Keratinocyte (primary cell): Measurements from ENCODE around the gene COL7A1. TPM values are rescaled to one million over a fixed set of nuclear protein-coding genes. Genes with fewer than 3 reads are reported as not detected.
A peak's percentile ranks its signal among the peaks of the same experiment; 100 is the strongest.

Experiments
- DNase-seq: peaks from one replicate; pipeline ENCODE4 v3.0.0-alpha.2; 2011; ENCODE audit warnings: low read depth, missing footprints, low spot score
- FAIRE-seq: peaks from 2 replicates; lab custom pipeline; 2011; peaks lifted over from hg19 to GRCh38; lab: Jason Lieb, UNC
- H2AFZ ChIP-seq: 2 replicates; pipeline ENCODE4 v1.6.0; 2012; ENCODE audit warnings: low read length, control low read depth, inconsistent platforms; ENCODE audit not compliant: control insufficient read depth
- H3K27ac ChIP-seq: 2 replicates; pipeline ENCODE4 v1.5.1; 2011; ENCODE audit warnings: low read length; ENCODE audit not compliant: control insufficient read depth, insufficient read depth
- H3K27me3 ChIP-seq: 3 replicates; pipeline ENCODE4 v1.6.0; 2011; ENCODE audit warnings: low read length; ENCODE audit not compliant: control insufficient read depth, insufficient read depth; ENCODE audit errors: extremely low read depth
- H3K36me3 ChIP-seq, 2 experiments: 2 replicates in 1 of 2; 3 replicates in 1 of 2; pipeline ENCODE4 v1.5.1; 2011; ENCODE audit warnings: low read length in 2 of 2, mild to moderate bottlenecking in 1 of 2; ENCODE audit not compliant: control insufficient read depth in 2 of 2, insufficient read depth in 2 of 2; ENCODE audit errors: extremely low read depth in 1 of 2
- H3K4me1 ChIP-seq: 3 replicates; pipeline ENCODE4 v1.5.1; 2011; ENCODE audit warnings: low read length; ENCODE audit not compliant: control insufficient read depth, insufficient read depth; ENCODE audit errors: extremely low read depth
- H3K4me2 ChIP-seq: 3 replicates; pipeline ENCODE4 v1.6.0; 2011; ENCODE audit warnings: low read depth, low read length; ENCODE audit not compliant: control insufficient read depth, insufficient read depth; ENCODE audit errors: extremely low read depth
- H3K4me3 ChIP-seq, 3 experiments: fragments of 200-600 bp in 1 of 3; sonication (generic) in 1 of 3; 2 replicates in 2 of 3; 3 replicates in 1 of 3; pipeline ENCODE4 v1.5.1; 2011 to 2016; ENCODE audit warnings: low read length in 3 of 3, mild to moderate bottlenecking in 3 of 3, control low read depth in 2 of 3, inconsistent platforms in 1 of 3, low read depth in 1 of 3, mixed read lengths in 1 of 3, mixed run types in 1 of 3, moderate library complexity in 1 of 3; ENCODE audit not compliant: control insufficient read depth in 2 of 3, insufficient read depth in 2 of 3; ENCODE audit errors: extremely low read depth in 1 of 3
- H3K79me2 ChIP-seq: 2 replicates; pipeline ENCODE4 v1.6.0; 2012; ENCODE audit warnings: low read length; ENCODE audit not compliant: control insufficient read depth, insufficient read depth
- H3K9ac ChIP-seq: 3 replicates; pipeline ENCODE4 v1.6.0; 2011; ENCODE audit warnings: low read length; ENCODE audit not compliant: control insufficient read depth, insufficient read depth; ENCODE audit errors: extremely low read depth
- H3K9me1 ChIP-seq: 3 replicates; pipeline ENCODE4 v1.6.0; 2011; ENCODE audit warnings: low read length; ENCODE audit not compliant: control insufficient read depth, insufficient read depth; ENCODE audit errors: extremely low read depth
- H3K9me3 ChIP-seq: 2 replicates; pipeline ENCODE4 v1.5.1; 2012; ENCODE audit warnings: low read depth, low read length; ENCODE audit not compliant: control insufficient read depth
- H4K20me1 ChIP-seq: 3 replicates; pipeline ENCODE4 v1.6.0; 2011; ENCODE audit warnings: low read length; ENCODE audit not compliant: control insufficient read depth, insufficient read depth; ENCODE audit errors: extremely low read depth
- CTCF ChIP-seq, 3 experiments: IDR thresholded peaks in 1 of 3; conservative IDR thresholded peaks in 1 of 3; optimal IDR thresholded peaks in 1 of 3; 2 replicates in 2 of 3; 3 replicates in 1 of 3; pipeline versions ENCODE3 to v1.5.1; 2011; ENCODE audit warnings: low read length in 3 of 3, mild to moderate bottlenecking in 3 of 3, moderate library complexity in 2 of 3, control low read depth in 1 of 3, inconsistent platforms in 1 of 3; ENCODE audit not compliant: insufficient read depth in 2 of 3; ENCODE audit errors: extremely low read depth in 1 of 3
- EZH2 ChIP-seq: IDR thresholded peaks from one replicate; pipeline ENCODE4 v1.6.1; 2012; ENCODE audit warnings: inconsistent platforms, mild to moderate bottlenecking, low read length, moderate library complexity
- dilution Hi-C: fragments of 300-500 bp; cut with MboI; formaldehyde crosslinking; loops from one replicate; pipeline ENCODE4 v1.7.0; 2020; ENCODE audit warnings: low sequenced_read_pairs; ENCODE audit not compliant: extremely low pct_ligation_motif_present
- polyA plus RNA-seq, 5 experiments: library from polyadenylated mRNA; depleted of rRNA in 3 of 5; stranded (reverse) in 3 of 5; stranded (forward) in 1 of 5; unstranded in 1 of 5; fragments of >200 nt; gene quantifications; 1 replicate in 1 of 5; 2 replicates in 3 of 5; 3 replicates in 1 of 5; pipeline versions ENCODE4 v1.2.1 to v1.2.3, GENCODE V29; 2011 to 2012; ENCODE audit warnings: missing spikeins in 2 of 5, low read depth in 1 of 5, low replicate concordance in 1 of 5

Gene COL7A1
- polyA plus RNA-seq, 1 donor (not counting 4 experiments of a cell fraction or from before 2014, with no cell fraction given): 59.4 TPM

- H3K27me3 ChIP-seq: no peaks in the 10 kb centered on the region
- no peak for TF ChIP-seq CTCF (optimal IDR thresholded peaks at IDR 0.05 in 1 of 3, IDR thresholded peaks at IDR 0.05 in 1 of 3, conservative IDR thresholded peaks at IDR 0.05 in 1 of 3; ENCODE audit: extremely low read depth in 1 of 3, insufficient read depth in 2 of 3, low read length in 3 of 3)
- no peak for TF ChIP-seq EZH2
- peaks cover 9% of the 10 kb centered on the region for H4K20me1 ChIP-seq
- H3K4me1 ChIP-seq: peaks cover 32% of the 10 kb centered on the region
- dilution Hi-C loops: no loop called here
- peak within 1 kb of the TSS; percentile 52 for H2AFZ ChIP-seq
- peaks cover 12 to 27% of the 10 kb centered on the region in 2 experiments for H3K36me3 ChIP-seq
- H3K79me2 ChIP-seq: no peaks in the 10 kb centered on the region
- H3K4me2 ChIP-seq: peak within 1 kb of the TSS; percentile 89
- peak within 1 kb of the TSS; percentile 22 for H3K27ac ChIP-seq
- no peaks in the 10 kb centered on the region for H3K9me1 ChIP-seq
- H3K9ac ChIP-seq: peak within 1 kb of the TSS; percentile 62
- no peaks in the 10 kb centered on the region for H3K9me3 ChIP-seq
- peak; percentile 98 for DNase-seq
- peak; percentile 67 for FAIRE-seq
- peak within 1 kb of the TSS; percentile 60 to 70 (median 63) for H3K4me3 ChIP-seq
These were observed 38.1 kb downstream of the COL7A1 start, which contains the start of gene PFKFB4 for GRCh38 chr3:48556796-48557626. TSS of gene PFKFB4 (minus strand) at chr3:48556803. CDS start at chr3:48556777, 26 bp downstream.

GRCh38 chr3:48555949-48556795 is 39.0 kb downstream of the COL7A1 start:
- Histone ChIP-seq H3K4me3 (peak overlapping the region; percentile 39 to 63 (median 60)), H3K4me1 (peaks cover 32% of the 10 kb centered on the region), H3K36me3 (peaks cover 8 to 21% of the 10 kb centered on the region in 2 experiments)

More at GRCh38 chr3:48555949-48556795, 39.0 kb downstream of the COL7A1 start:
- Histone ChIP-seq H3K79me2 (no peaks in the 10 kb centered on the region), H2AFZ (peak overlapping the region; percentile 52), H3K27me3 (no peaks in the 10 kb centered on the region), H3K9ac (peak overlapping the region; percentile 54), H3K27ac (no peak overlapping the region), H3K9me1 (no peaks in the 10 kb centered on the region), H3K4me2 (peak overlapping the region; percentile 62), H3K9me3 (no peaks in the 10 kb centered on the region), H4K20me1 (peaks cover 9% of the 10 kb centered on the region)
- no peak for TF ChIP-seq CTCF (optimal IDR thresholded peaks at IDR 0.05 in 1 of 3, IDR thresholded peaks at IDR 0.05 in 1 of 3, conservative IDR thresholded peaks at IDR 0.05 in 1 of 3; ENCODE audit: extremely low read depth in 1 of 3, insufficient read depth in 2 of 3, low read length in 3 of 3)
- TF ChIP-seq EZH2: no peak
- DNase-seq (no peak), FAIRE-seq (no peak)
- dilution Hi-C loops: no loop called here
